Smooth muscle cell (in vitro differentiated cells): ENCODE results near the gene GRIK1. TPM values are rescaled to one million over a fixed set of nuclear protein-coding genes. Genes with fewer than 3 reads are reported as not detected.

ENCODE experiments used
- DNase-seq: peaks from one replicate; lab custom pipeline; 2025; ENCODE audit not compliant: unreplicated experiment; lab: John Stamatoyannopoulos, UW
- H2AFZ ChIP-seq: fragments of 200-600 bp; sonication (generic); 2 replicates; pipeline ENCODE4 v1.6.0; 2016; ENCODE audit warnings: antibody characterized with exemption, low read depth, mild to moderate bottlenecking
- H3F3A ChIP-seq: fragments of 200-600 bp; sonication (generic); 2 replicates; pipeline ENCODE4 v1.6.0; 2017; ENCODE audit warnings: antibody characterized with exemption, low read depth
- H3K27ac ChIP-seq: fragments of 200-600 bp; sonication (generic); 2 replicates; pipeline ENCODE4 v1.5.1; 2016; ENCODE audit warnings: low read depth, mild to moderate bottlenecking
- H3K27me3 ChIP-seq: fragments of 200-600 bp; sonication (generic); 2 replicates; pipeline ENCODE4 v1.6.1; 2016; ENCODE audit warnings: low read depth, mild to moderate bottlenecking
- H3K36me3 ChIP-seq: fragments of 200-600 bp; sonication (generic); 2 replicates; pipeline ENCODE4 v1.5.1; 2016; ENCODE audit warnings: low read depth
- H3K4me1 ChIP-seq: fragments of 200-600 bp; sonication (generic); 2 replicates; pipeline ENCODE4 v1.5.1; 2016; ENCODE audit warnings: low read depth
- H3K4me2 ChIP-seq: fragments of 200-600 bp; sonication (generic); 2 replicates; pipeline ENCODE4 v1.6.0; 2016; ENCODE audit warnings: mild to moderate bottlenecking
- H3K4me3 ChIP-seq: fragments of 200-600 bp; sonication (generic); 2 replicates; pipeline ENCODE4 v1.5.1; 2016; ENCODE audit warnings: mild to moderate bottlenecking
- H3K79me2 ChIP-seq: fragments of 200-600 bp; sonication (generic); 2 replicates; pipeline ENCODE4 v1.6.0; 2016; ENCODE audit warnings: low read depth, mild to moderate bottlenecking
- H3K9ac ChIP-seq: fragments of 200-600 bp; sonication (generic); 2 replicates; pipeline ENCODE4 v1.6.0; 2016; ENCODE audit warnings: low read depth
- H3K9me3 ChIP-seq: fragments of 200-600 bp; sonication (generic); replicated peaks from 2 replicates; pipeline ENCODE4 v1.5.1; 2016; ENCODE audit warnings: low read depth
- H4K20me1 ChIP-seq: fragments of 200-600 bp; sonication (generic); 2 replicates; pipeline ENCODE4 v1.6.0; 2016; ENCODE audit warnings: low read depth
- CTCF ChIP-seq: fragments of 200-600 bp; sonication (generic); IDR thresholded peaks from 2 replicates; pipeline ENCODE4 v1.5.1; 2017; ENCODE audit warnings: borderline replicate concordance, mild to moderate bottlenecking, antibody characterized with exemption; ENCODE audit not compliant: insufficient read depth, poor library complexity, severe bottlenecking
- WGBS: methylation state at CpG from one replicate; pipeline ENCODE4 v1.1.7; 2016; ENCODE audit warnings: low lambda C conversion rate; 5-methylcytosine and 5-hydroxymethylcytosine counted together
- polyA plus RNA-seq: library from polyadenylated mRNA; unstranded; fragments of >200 nt; fragmentation: Nextera tagmentation; extraction: Ambion mirVana; gene quantifications from 2 replicates; pipeline ENCODE4 v1.2.1, GENCODE V29; 2016
- total RNA-seq: library from RNA; depleted of rRNA; stranded (reverse); fragments of >200 nt; gene quantifications from 2 replicates; pipeline ENCODE4 v1.2.3, GENCODE V29; 2014

GRIK1 gene
- total and polyA plus RNA-seq, 2 experiments from 2014 or later = 0.09 TPM; not detected in 1

- Histone ChIP-seq H3K79me2 (no peaks in the 10 kb centered on the region), H3K27ac (no peak overlapping the region), H4K20me1 (no peaks in the 10 kb centered on the region), H2AFZ (no peak overlapping the region), H3K4me2 (no peak overlapping the region), H3K9ac (no peak overlapping the region), H3K27me3 (no peaks in the 10 kb centered on the region), H3K9me3 (no peaks in the 10 kb centered on the region), H3F3A (no peaks in the 10 kb centered on the region), H3K36me3 (no peaks in the 10 kb centered on the region), H3K4me3 (no peak overlapping the region), H3K4me1 (no peaks in the 10 kb centered on the region)
- no peak for TF ChIP-seq CTCF
- no peak for DNase-seq
Observed at GRCh38 chr21:29822064-29822463, 117.7 kb downstream of the GRIK1 start.

- H3K36me3 ChIP-seq = no peaks in the 10 kb centered on the region
- H3K27me3 ChIP-seq = no peaks in the 10 kb centered on the region
- H4K20me1 ChIP-seq = no peaks in the 10 kb centered on the region
- H3K4me2 ChIP-seq = no peak overlapping the region
- H2AFZ ChIP-seq = no peak overlapping the region
- no peaks in the 10 kb centered on the region for H3F3A ChIP-seq
- H3K9me3 ChIP-seq = no peaks in the 10 kb centered on the region
- no peak for TF ChIP-seq CTCF
- H3K79me2 ChIP-seq = no peaks in the 10 kb centered on the region
- no peak overlapping the region for H3K27ac ChIP-seq
- H3K4me3 ChIP-seq = no peak overlapping the region
- DNase-seq = no peak
- no peaks in the 10 kb centered on the region for H3K4me1 ChIP-seq
- WGBS = 90% methylated on average over 1 of the region's 1 CpG
- no peak overlapping the region for H3K9ac ChIP-seq
Observed at GRCh38 chr21:29821230-29821629, 118.6 kb downstream of the GRIK1 start.

- no peaks in the 10 kb centered on the region for H3K79me2 ChIP-seq
- 79% methylated on average over 5 of the region's 5 CpGs for WGBS
- no peaks in the 10 kb centered on the region for H3K4me1 ChIP-seq
- H3F3A ChIP-seq = no peaks in the 10 kb centered on the region
- H3K27ac ChIP-seq = no peak overlapping the region
- no peak overlapping the region for H3K4me2 ChIP-seq
- H3K9ac ChIP-seq = no peak overlapping the region
- H3K9me3 ChIP-seq = no peaks in the 10 kb centered on the region
- H3K27me3 ChIP-seq = no peaks in the 10 kb centered on the region
- DNase-seq = no peak
- H3K36me3 ChIP-seq = no peaks in the 10 kb centered on the region
- H3K4me3 ChIP-seq = no peak overlapping the region
- no peaks in the 10 kb centered on the region for H4K20me1 ChIP-seq
- TF ChIP-seq CTCF = no peak
- H2AFZ ChIP-seq = no peak overlapping the region
Observed at GRCh38 chr21:29819675-29820326, 120.0 kb downstream of the GRIK1 start.

- no peak overlapping the region for H3K4me2 ChIP-seq
- H2AFZ ChIP-seq = no peak overlapping the region
- no peaks in the 10 kb centered on the region for H3K4me1 ChIP-seq
- no peaks in the 10 kb centered on the region for H4K20me1 ChIP-seq
- no peak for TF ChIP-seq CTCF
- WGBS = 96% methylated on average over 2 of the region's 2 CpGs
- H3K9me3 ChIP-seq = no peaks in the 10 kb centered on the region
- H3K27me3 ChIP-seq = no peaks in the 10 kb centered on the region
- no peak for DNase-seq
- no peaks in the 10 kb centered on the region for H3F3A ChIP-seq
- no peak overlapping the region for H3K9ac ChIP-seq
- no peaks in the 10 kb centered on the region for H3K79me2 ChIP-seq
- H3K4me3 ChIP-seq = no peak overlapping the region
- H3K27ac ChIP-seq = no peak overlapping the region
- no peaks in the 10 kb centered on the region for H3K36me3 ChIP-seq
Observed at GRCh38 chr21:29818383-29818921, 121.3 kb downstream of the GRIK1 start.
